DMS53 (cell line): ENCODE results near the gene TMEM266.
"Not testable (repeated sequence)": the region's sequence is repeated elsewhere in the genome, so short reads cannot be mapped to it uniquely, and the experiment has no call there.

Experiments used
- DNase-seq: peaks from one replicate; lab custom pipeline; 2025; lab: John Stamatoyannopoulos, UW

The TMEM266 gene, protein sequence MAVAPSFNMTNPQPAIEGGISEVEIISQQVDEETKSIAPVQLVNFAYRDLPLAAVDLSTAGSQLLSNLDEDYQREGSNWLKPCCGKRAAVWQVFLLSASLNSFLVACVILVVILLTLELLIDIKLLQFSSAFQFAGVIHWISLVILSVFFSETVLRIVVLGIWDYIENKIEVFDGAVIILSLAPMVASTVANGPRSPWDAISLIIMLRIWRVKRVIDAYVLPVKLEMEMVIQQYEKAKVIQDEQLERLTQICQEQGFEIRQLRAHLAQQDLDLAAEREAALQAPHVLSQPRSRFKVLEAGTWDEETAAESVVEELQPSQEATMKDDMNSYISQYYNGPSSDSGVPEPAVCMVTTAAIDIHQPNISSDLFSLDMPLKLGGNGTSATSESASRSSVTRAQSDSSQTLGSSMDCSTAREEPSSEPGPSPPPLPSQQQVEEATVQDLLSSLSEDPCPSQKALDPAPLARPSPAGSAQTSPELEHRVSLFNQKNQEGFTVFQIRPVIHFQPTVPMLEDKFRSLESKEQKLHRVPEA

DNA sequence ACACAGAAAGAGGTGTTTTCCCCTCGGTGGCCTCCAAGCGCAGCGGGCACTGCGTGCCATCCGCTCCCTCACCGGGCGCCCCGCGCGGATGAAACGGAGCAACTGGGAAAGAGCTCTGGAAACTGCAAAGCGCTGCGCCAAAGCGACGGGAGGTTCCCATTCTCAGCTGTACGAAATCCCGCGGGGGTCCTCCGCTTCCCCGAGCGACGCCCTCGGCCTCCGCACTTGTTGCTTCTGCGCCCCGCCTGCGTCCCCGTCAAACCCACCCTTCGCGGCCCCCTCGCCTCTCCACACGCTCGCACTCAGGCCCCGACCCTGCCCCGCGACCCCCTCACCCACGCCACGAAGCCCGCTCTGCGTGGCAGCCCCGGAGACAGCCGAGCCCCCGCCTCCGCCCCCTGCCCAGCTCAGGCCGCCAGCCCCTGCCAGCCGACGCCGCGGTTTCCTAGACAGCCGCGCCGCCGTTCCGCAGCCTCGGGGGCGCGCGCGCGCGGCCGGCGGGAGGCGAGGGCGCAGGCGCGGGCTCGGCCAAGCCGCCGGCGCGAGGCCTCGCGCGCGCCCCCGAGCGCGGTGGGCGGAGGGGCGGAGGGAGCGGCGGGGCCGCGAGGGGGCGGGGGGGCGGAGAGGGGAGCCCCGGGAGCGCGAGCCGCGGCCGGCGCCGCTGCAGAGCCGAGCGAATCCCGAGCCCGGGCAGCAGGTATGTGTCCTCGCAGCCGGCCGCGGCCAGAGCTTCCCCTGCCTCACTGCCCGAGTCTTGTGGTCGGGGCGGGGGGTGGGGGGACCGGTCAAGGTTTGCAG is at the start of gene TMEM266:
Gene TMEM266 (plus strand): TSS at position 666 of the 798 bp plus-strand sequence. CDS start 74,279 bp downstream, outside the sequence.
- peak; percentile 77 for DNase-seq

DNA sequence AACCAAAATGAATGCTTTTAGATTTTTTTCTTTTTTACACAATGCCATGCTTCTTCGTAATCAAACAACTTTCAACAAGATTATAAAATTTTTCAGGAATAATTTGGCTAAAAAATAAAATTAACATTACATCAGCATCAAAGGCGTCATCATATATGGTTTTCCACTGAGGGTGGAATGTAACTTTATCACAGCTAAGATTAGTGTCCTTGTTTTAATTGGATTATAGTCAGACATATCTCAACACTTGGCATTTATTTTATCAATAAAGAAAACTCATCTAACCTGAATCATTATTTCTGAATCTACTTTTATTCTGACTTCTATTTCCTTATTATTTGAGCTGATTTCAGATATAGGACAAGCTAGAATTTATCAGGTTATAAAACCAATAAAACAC is 49.2 kb upstream of the TMEM266 start:
- no peak for DNase-seq

DNA sequence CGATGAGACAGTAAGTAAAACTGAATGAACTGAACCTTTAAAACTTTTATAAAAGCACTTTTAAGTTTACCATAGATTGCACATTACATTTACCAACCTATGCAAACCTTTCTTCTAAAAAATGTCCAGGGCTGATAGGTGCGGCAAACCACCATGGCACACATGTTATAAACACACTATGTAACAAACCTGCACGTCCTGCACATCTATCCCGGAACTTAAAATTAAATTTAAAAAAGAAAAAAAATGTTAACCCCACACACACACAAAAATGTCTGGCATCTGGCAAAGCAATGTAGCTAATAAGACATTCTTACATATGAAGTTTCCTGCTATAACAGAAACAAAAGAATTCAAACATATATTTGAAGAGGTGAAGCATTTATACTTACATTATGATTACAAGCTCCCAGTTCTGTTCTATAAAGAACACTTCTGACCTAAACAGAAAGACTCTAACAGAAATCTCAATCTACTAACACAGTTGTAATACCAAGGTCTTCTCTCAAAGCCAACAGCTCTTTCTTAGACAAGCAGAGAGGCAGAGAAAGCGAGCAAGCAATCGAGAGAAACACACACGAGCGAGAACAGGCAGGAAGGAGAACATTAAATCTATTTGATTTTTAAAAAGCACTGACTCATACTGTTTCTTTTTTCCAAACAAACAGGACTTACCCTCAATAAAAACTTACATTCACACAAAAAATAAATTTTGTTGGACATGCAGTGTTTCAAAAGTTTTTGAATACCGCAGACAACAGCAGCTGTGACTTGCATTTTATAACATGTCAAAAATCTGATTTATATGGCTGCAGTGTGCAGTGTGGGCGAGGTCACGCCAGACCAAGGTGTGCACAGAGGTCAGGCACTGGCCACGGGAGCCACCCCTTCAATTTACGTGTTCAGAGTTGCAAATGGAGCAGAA is 47.9 kb upstream of the TMEM266 start, which contains the start of gene NRG4:
Gene NRG4 (minus strand): TSS at position 798 of the 925 bp plus-strand sequence. CDS start 1,194 bp downstream, outside the sequence.
- DNase-seq, result no peak

DNA sequence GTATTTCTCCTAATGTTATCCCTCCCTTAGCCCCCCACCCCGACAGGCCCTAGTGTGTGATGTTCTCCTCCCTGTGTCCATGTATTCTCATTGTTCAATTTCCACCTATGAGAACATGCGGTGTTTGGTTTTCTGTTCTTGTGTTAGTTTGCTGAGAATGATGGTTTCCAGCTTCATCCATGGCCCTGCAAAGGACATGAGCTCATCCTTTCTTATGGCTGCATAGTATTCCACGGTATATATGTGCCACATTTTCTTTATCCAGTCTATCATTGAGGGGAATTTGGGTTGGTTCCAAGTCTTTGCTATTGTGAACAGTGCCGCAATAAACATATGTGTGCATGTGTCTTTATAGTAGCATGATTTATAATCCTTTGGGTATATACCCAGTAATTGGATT is 46.3 kb upstream of the TMEM266 start:
- not testable (repeated sequence) for DNase-seq

DNA sequence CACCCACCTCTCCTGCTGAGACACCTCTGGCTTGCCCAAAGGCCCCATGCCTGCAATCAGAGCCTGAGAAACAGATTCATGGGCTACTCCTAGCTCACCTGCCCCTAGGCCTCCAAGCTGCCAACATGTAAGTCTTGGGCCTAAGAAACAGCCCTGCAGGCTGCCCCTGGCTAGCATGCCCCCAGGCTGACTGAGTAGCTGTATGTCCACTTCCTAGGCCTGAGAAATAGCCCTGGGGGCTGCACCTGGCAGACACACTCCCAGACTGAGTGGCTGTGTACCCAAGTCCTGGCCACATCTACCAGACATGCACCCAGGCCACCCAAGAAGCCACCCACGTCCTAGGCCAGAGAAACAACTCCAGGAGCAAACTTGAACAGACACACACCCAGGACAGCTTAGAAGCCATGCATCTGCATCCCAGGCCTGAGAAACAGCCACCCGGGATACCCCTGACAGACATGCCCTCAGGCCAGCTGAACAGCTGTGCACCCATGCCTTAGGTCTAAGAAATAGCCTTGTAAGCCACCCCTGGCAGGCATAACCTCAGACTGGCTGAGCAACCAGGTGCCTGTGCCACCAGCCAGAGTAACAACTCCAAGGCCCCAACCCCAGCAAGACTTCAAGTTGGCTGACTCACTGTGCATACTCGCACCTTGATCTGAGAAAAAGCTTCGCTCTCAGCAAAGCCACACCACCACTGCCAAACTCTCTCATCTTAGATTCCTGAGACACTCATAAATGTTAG is 35.6 kb upstream of the TMEM266 start:
- no peak for DNase-seq

DNA sequence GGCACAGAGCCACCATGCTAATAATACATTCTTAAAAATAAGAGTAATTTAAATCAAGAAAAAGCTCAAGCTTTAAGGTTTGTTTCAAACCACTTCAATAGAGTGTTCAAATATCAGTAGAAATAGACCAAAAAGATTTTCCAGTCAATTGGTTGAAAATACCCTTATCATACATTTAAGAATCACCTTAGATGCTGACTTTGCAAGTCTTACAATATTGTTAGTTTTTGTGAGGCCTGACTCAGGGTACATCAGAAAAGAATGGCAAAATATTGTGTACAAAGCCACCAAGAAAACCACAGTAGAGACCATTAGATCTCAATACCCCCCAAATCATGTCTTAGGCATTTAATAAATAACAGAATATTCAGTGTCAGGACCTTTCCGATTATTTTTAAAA is 27.7 kb upstream of the TMEM266 start:
- DNase-seq, result no peak

DNA sequence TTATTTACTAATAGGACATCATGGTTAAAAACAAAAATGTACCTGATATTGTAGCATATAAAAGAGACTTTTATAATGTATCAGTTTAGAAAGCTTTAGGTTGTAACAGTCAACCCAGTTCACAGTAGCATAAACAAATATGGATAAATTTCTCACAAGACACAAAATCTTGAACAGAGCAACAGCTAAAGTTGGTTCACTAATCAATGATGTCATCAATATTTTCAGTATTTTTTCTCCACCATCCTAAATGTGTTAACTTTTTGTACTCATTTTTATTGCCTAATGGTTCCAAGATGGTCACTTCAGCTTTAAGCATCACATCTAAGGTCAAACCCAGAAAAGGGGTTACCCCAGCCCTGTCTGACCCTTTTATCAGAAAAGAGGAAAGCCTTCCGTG is 26.3 kb upstream of the TMEM266 start:
- DNase-seq, result no peak

DNA sequence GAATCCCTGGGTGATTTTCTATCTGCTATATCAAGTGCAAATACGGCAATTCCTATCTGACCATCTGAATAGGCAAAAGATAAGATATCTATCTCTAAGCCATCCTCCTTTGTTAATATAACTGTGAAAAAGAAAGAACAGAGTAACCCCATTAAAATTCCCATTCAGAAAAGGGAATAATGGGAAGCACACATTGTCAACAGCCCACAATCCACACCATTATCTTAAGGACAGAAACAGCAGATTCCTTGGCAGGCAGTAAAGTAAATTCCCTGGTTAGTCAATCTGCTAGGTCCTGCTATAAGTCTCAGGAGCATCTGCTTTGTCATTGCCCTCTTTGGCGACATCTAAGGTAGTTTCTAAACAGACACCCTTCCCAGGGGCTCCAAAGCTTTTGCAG is 25.7 kb upstream of the TMEM266 start:
- no peak for DNase-seq

DNA sequence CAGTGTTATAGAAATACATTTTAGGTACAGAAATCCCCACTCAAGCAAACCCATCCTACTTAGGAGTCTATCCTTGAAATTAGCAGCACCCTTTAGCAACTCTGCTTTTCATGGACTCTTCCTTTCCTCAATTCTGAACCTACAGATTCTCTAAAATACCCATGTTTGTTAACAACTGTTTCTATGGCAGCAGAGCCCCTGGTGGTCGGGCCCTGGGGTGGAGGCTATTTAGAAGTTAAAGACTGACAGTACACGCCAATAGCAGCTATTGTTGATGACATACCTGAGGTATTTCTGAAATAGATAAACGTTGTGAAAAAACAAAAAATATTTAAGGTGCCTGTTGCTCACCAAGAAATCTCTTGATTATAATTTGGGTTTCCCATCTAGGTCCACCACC is 24.2 kb upstream of the TMEM266 start:
- no peak for DNase-seq

DNA sequence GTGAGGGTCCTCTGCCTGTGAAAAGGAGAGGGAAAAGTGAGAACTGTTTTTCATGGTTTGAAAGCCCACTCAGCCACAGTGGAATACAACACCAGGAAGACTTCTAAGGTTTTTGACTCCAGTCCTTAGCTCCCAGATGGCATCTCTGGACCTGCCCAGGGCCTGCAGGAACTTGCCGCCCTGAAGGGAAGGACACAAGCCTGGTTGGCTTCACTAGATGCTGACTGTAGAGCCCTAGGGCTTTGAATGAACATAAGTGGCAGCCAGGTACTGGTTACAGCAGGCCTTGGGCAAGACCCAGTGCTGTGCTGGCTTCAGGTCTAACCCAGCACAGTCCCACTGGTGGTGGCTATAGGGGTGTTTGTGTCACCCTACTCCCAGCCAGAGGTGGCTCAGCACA is 21.3 kb upstream of the TMEM266 start:
- no peak for DNase-seq

DNA sequence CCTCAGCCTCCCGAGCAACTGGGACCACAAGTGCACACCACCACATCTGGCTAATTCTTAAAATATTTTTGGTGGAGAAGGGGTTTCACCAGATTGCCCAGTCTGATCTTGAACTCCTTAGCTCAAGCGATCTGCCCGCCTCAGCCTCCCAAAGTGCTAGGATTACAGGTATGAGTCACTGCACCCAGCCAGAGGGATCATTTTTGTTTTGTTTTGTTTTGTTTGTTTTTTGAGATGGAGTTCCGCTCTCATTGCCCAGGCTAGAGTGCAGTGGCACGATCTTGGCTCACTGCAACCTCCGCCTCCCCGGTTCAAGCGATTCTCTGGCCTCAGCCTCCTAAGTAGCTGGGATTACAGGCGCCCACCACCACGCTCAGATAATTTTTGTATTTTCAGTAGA is 5.6 kb upstream of the TMEM266 start:
- DNase-seq, result peak; percentile 19

DNA sequence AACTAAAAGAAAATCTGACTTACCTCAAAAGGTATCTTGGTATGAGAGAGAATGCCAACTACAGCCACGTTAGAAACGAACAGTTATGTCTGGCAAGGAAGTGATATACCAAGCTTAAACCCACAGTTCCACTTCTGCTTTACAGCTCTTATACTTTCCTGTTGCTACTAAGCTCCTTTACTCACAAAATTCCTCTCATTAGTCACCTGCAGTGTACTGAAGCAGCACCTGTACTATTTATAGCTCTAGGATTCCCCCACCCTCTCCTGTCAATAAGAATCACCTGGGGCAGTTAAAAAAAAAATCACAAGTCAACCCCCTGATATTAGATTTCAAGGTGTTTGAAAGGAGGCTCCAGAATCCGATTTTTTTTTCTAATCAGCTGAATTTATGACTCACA is 2.9 kb upstream of the TMEM266 start:
- peak; percentile 51 for DNase-seq

DNA sequence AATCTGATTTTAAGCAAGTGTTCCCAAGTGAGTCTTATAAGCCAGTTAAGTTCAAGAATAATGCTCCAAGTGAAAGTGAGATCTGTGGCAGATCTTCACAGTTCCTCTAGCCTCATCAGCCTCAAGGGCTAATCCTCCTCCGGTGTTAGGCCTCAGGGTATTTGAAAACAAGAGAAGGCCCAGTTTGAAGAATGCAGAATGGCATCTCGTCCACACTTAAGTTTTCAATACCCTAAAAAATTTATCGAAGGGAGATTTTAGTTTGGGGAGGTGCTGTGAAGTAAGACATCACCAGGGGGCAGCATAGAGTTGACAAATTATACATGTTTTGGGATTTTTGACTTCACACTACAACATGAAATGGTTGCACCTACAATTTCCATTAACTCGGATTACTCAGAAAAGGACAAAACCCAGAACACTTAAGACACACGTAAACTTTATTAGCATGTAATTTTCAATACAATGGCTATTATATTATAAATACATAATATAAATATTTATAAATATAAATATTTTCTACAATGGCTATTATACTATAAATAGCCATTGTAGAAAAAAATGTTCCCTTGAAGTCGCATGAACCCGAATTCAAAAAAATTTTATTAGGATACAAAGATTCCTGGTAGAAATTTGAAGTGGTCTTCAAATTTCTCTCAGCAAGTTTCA is 2.3 kb upstream of the TMEM266 start:
- peak; percentile 48 for DNase-seq

DNA sequence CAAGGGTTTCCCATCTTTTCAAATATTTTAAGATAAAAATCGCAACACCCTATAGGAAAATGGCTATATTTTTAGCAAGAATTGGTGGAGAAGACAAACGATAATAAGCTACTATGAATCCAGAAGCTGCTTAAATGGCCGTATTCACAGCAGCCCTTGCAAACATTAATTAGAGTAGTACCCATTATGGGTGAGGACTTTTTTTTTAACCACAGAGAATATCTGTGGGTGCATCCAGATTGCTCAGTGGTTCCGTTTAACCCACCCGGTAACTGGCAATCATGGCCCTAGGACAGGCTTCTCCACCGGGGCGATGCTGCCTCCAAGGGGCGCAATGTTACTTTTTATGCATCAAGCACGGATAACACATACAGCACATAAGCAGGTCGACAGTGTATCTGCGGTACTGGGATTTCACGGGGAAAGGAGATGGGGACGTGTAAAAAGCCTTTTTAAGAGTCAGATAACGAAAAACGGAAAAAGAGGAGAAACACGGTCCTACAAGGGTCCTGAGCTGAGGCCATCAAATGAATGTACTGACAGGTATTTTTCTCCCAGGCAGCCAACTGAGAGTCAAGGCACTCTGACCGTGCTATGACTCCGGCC is 968 bp upstream of the TMEM266 start:
- DNase-seq, result peak; percentile 60

DNA sequence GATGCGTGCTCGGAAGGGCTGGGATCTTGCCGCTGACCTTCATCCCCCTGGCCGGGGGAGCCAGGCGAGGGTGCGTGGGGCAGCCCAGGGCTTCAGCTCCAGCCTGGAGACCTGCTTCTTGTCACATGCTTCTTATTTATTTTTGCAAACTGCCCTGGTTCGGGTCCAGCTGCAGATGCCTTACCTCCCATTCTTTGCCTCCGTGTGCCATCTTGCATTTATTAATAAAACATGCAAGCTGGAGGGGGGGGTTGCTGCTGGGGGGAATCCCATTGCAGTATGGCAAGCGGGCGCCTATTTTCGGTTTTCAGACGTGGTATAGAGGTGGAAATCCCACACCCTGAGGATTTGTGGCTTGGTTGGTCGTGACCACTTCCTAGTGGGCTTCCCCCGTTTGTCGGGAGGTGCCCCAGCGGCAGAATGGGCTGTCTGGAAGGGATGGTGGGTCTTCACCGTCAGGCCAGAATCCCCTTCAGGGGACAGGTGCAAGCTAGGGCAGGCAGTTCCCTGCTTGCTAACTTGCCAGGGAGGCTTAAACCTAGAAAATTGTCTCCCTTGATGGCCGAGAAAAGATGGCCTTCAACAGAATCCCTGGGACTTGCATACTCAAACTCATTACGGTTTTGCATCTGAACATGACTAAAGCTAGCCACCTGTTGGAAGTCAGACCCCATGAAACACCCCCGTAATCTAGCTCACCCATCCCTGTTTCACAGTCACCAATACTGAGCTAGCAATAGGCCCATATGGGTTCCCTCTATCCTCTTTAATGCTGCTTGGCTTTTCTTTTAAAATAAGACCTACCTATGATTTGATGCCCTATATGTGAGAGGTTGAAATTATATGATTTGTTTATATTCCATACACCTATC is 569 bp downstream of the TMEM266 start:
- DNase-seq, result no peak

DNA sequence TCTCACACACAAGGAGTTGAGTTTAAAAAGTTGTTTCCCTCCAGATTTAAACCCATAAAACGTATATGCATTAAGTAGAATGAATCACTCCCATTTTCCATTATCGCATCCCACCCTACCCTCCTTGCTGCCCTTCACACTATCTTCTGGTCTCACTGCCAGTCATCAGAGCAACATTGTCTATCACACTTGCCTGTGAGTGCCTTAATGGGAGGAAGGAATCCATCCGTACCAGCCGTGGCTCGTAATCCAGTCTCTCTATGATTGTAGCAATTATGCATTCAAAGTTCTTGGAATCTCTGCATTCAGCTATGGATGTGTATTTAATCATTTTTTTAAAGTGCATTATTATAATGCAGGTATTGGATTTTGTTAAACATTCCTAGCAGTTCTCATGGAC is 1.9 kb downstream of the TMEM266 start:
- DNase-seq, result no peak

DNA sequence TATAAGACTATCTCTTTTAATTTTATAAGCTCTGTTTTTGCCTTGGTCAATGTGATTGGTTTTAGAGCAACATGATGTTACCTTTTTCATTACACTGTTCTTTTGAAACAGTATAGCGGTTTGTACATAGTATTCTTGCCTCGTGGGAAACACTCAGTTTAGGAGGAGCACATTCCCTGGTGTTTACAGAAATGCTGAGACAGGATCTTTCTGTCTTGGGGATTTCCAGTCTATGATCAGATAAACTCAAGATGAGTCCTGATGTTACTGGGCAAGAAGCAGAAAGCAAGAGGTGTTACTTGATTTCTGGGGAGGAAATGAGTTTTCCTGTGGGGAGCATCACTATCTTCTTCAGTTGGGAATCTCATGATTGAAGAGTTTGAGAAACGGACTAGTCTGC is 2.5 kb downstream of the TMEM266 start:
- no peak for DNase-seq

DNA sequence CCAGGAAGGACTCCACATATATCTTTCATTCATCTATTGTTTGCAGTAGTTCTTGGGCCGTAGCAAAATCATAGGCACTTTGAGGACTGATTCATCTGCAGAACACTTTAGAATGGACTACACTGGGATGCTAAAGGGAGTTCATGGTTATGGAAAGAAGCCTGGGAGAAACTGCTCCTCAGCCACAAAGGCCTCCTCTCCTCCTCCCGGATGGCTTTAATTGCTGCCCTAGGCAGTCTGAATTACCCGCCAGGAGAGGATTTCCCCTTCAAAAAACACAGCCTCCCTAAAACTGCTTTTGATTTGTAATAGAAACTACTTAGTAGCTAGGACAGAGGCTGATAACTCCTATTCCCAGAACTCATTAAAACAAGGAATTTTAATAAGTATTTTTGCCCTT is 4.6 kb downstream of the TMEM266 start:
- no peak for DNase-seq

DNA sequence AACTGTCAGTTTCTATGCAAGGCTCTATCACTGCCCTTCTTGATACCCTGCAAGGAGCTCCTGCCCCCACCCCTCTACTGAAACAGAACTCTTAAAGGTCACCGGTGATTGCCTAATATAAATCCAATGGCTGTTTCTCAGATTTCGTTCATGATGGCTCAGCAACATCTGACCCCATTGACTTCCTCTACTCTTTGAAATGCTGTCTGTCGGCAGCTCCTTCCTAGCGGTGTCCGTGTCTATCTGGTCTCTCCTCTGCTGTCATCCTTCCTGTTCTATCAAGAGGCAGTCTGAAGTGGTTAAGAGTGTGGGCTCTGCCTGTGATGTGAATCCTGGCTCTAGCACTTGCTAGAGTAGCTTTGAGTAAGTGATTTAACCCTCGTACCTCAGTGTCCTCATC is 5.5 kb downstream of the TMEM266 start:
- DNase-seq, result peak; percentile 3
